Gastrocnemius medialis (tissue), 4 donors: ENCODE measurements around the gene AKAP3. TPM values are rescaled to one million over a fixed set of nuclear protein-coding genes. Genes with fewer than 3 reads are reported as not detected.

Experiments used
- ATAC-seq, 2 donors: fragments of 150-250 bp; one replicate each; pipeline ENCODE4 v1.9.1; 2016
- DNase-seq, 2 donors: peaks; one replicate each; pipeline ENCODE4 v3.0.0-alpha.2; 2019
- H3K27ac ChIP-seq, 4 donors: fragments of 200-600 bp; sonication (generic); 1 replicate in 1 of 4; 2 replicates in 3 of 4; pipeline ENCODE4 v1.5.1; 2016 to 2018; ENCODE audit warnings: mild to moderate bottlenecking in 2 of 4, moderate library complexity in 1 of 4
- H3K27me3 ChIP-seq, 3 donors: fragments of 200-600 bp; sonication (generic) in 2 of 3; 1 replicate in 1 of 3; 2 replicates in 2 of 3; pipeline versions ENCODE4 v1.5.1 to v1.6.0; 2016 to 2019; ENCODE audit warnings: mild to moderate bottlenecking in 1 of 3, moderate library complexity in 1 of 3
- H3K36me3 ChIP-seq, 2 donors: fragments of 200-600 bp; sonication (generic) in 1 of 2; one replicate each; pipeline ENCODE4 v1.5.1; 2017 to 2018
- H3K4me1 ChIP-seq, 2 donors: fragments of 200-600 bp; sonication (generic) in 1 of 2; one replicate each; pipeline ENCODE4 v1.5.1; 2016 to 2017; ENCODE audit warnings: mild to moderate bottlenecking in 2 of 2
- H3K4me3 ChIP-seq, 4 donors: fragments of 200-600 bp; sonication (generic) in 3 of 4; 1 replicate in 1 of 4; 2 replicates in 3 of 4; pipeline ENCODE4 v1.5.1; 2016 to 2019; ENCODE audit warnings: mild to moderate bottlenecking in 2 of 4
- H3K9me3 ChIP-seq, 3 donors: fragments of 200-600 bp; sonication (generic) in 2 of 3; 1 replicate in 1 of 3; 2 replicates in 2 of 3; pipeline ENCODE4 v1.5.1; 2016 to 2019
- POLR2A ChIP-seq, 2 donors: fragments of 450-650 bp; IDR thresholded peaks; one replicate each; pipeline ENCODE4 v1.6.1; 2017; ENCODE audit warnings: antibody characterized with exemption in 2 of 2, mild to moderate bottlenecking in 2 of 2, moderate library complexity in 2 of 2
- in situ Hi-C, 4 donors: fragments of 200-750 bp; cut with MboI; loops; one replicate each; pipeline versions ENCODE4 v1.15.0 to v1.8.0; 2017; ENCODE audit warnings: low sequenced_read_pairs in 4 of 4
- intact Hi-C: fragments of 100-400 bp; cut with DNase I; formaldehyde crosslinking; loops from one replicate; pipeline ENCODE4 v1.15.1; 2023; ENCODE audit warnings: low total_unique reads
- total RNA-seq, 4 donors: library from RNA; depleted of rRNA; stranded (reverse); fragments of >200 nt; gene quantifications; one replicate each; pipeline versions ENCODE4 v1.1.0 to v1.2.3, GENCODE V29; 2016
- TF ChIP-seq, protein P1 (sequence below), 5 experiments: fragments of 450-650 bp in 3 of 5; fragments of 200-600 bp in 2 of 5; sonication (generic) in 2 of 5; IDR thresholded peaks in 4 of 5; conservative IDR thresholded peaks in 1 of 5; 1 replicate in 4 of 5; 2 replicates in 1 of 5; pipeline ENCODE4 v1.5.1; 2016 to 2019; ENCODE audit warnings: antibody characterized with exemption in 5 of 5, mild to moderate bottlenecking in 3 of 5, moderate library complexity in 3 of 5

The AKAP3 gene
- total RNA-seq, 4 donors from 2014 or later = 0.27 to 1.7 (median 0.71) TPM

DNA sequence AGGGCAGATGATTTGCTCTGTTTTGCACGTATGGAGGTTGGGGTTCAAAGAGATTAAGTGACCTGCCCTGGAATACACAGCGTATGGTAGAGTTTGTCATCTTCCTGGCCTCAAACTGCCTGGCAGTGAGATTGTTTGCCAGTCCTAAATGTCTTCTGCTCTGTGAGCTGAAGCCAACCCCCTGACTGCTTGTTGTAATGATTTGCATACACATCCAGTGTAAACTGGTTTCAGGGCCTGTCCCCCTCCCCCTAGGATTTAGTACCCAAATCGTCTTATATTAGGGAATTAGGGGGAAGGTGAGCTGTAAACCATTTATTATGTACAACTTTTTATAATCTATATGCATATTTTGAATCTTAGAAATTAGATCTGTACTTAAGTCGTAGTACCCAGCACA lies 38.4 kb downstream of the AKAP3 start:
- peaks cover 0 to 51% of the 10 kb centered on the region in 2 donors for H3K36me3 ChIP-seq
- no peak for DNase-seq
- no peak overlapping the region for H3K27ac ChIP-seq
- H3K9me3 ChIP-seq = no peaks in the 10 kb centered on the region
- intact Hi-C loops = no loop called here
- no peaks in the 10 kb centered on the region for H3K27me3 ChIP-seq
- no peak for ATAC-seq
- in situ Hi-C loops = no loop called here
- no peak overlapping the region for H3K4me3 ChIP-seq
- H3K4me1 ChIP-seq = peaks cover 5 to 16% of the 10 kb centered on the region in 2 donors
- TF ChIP-seq POLR2A (IDR thresholded peaks at IDR 0.05) = no peak
- TF ChIP-seq, protein P1, sequence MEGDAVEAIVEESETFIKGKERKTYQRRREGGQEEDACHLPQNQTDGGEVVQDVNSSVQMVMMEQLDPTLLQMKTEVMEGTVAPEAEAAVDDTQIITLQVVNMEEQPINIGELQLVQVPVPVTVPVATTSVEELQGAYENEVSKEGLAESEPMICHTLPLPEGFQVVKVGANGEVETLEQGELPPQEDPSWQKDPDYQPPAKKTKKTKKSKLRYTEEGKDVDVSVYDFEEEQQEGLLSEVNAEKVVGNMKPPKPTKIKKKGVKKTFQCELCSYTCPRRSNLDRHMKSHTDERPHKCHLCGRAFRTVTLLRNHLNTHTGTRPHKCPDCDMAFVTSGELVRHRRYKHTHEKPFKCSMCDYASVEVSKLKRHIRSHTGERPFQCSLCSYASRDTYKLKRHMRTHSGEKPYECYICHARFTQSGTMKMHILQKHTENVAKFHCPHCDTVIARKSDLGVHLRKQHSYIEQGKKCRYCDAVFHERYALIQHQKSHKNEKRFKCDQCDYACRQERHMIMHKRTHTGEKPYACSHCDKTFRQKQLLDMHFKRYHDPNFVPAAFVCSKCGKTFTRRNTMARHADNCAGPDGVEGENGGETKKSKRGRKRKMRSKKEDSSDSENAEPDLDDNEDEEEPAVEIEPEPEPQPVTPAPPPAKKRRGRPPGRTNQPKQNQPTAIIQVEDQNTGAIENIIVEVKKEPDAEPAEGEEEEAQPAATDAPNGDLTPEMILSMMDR (IDR thresholded peaks at IDR 0.05 in 4 of 5, conservative IDR thresholded peaks at IDR 0.05 in 1 of 5) = no peak

DNA sequence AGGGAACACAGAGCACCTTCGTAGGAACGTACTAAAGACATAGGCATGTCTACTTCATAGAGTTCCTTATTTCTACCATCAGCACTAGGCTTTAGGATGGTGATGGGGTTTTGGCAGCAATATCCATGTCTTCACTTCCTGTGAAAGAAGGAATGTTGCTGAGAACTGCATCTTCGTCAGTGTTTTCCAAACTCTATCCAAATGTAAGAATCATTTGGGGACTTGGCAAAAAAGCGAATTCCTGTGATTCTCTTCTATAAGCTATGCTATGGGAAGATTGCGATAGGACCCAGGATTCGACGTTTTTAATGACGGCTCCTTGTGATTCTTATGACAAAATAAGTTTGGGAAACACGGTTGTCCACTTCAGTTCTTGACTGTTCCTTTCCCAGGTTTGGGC lies 39.8 kb downstream of the AKAP3 start:
- H3K9me3 ChIP-seq = no peaks in the 10 kb centered on the region
- H3K4me3 ChIP-seq = no peak overlapping the region
- H3K27me3 ChIP-seq = no peaks in the 10 kb centered on the region
- H3K4me1 ChIP-seq = peaks cover 8 to 19% of the 10 kb centered on the region in 2 donors
- intact Hi-C loops = no loop called here
- H3K36me3 ChIP-seq = peaks cover 0 to 37% of the 10 kb centered on the region in 2 donors
- no peak for TF ChIP-seq POLR2A (IDR thresholded peaks at IDR 0.05)
- TF ChIP-seq, protein P1 (IDR thresholded peaks at IDR 0.05 in 4 of 5, conservative IDR thresholded peaks at IDR 0.05 in 1 of 5) = no peak
- DNase-seq = no peak
- no peak for ATAC-seq
- H3K27ac ChIP-seq = no peak overlapping the region
- in situ Hi-C loops = no loop called here

DNA sequence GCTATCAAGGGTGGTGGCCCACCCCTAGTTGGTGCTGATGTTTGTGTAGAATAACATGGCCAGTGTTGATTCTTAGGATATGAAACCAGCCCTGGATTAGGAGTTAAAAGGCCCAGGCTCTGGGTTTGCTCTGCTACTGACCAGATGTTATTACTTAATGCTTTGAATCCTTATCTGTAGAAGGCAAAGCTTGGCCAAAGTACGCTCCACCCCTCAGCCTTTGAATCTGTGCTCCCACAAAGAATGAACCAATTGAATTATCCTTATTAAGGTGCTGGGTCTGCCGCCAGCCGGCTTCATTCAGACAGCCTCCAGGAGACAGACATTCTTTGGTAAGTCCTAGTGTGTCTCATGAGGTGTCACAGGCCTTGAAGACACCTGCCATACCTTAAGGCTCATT lies 41.8 kb downstream of the AKAP3 start:
- Histone ChIP-seq H3K4me3 (no peak overlapping the region), H3K27me3 (no peaks in the 10 kb centered on the region), H3K36me3 (peaks cover 0 to 18% of the 10 kb centered on the region in 2 donors), H3K27ac (no peak overlapping the region), H3K4me1 (peaks cover 8 to 19% of the 10 kb centered on the region in 2 donors), H3K9me3 (no peaks in the 10 kb centered on the region)
- ATAC-seq (no peak), DNase-seq (no peak)
- TF ChIP-seq, protein P1 (IDR thresholded peaks at IDR 0.05 in 4 of 5, conservative IDR thresholded peaks at IDR 0.05 in 1 of 5) = no peak
- TF ChIP-seq POLR2A (IDR thresholded peaks at IDR 0.05) = no peak
- intact Hi-C loops (no loop called here), in situ Hi-C loops (no loop called here)

DNA sequence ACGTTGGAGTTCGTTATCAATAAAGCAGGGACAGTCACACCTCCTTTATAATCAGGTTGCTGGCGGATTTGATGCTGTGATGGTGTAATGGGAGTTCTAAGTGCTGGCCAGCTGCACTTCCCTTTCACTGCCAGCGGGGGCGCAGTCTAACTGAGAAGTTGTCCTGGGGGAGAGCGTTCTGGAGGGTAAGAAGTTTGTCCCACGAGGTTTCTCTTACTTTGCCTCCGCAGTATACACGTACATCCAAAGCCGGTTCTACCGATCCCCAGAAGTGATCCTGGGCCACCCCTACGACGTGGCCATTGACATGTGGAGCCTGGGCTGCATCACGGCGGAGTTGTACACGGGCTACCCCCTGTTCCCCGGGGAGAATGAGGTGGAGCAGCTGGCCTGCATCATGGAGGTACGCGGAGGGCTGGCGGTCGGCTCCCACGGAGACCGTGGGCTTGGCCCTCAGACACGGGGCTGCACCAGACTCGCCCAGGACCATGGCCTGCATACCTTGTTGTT lies 44.1 kb downstream of the AKAP3 start:
- DNase-seq (peak; percentile 72 to 75), ATAC-seq (peak; percentile 99 to 100)
- Histone ChIP-seq H3K4me3 (peak overlapping the region; percentile 85 to 94 (median 89)), H3K36me3 (no peaks in the 10 kb centered on the region), H3K9me3 (no peaks in the 10 kb centered on the region), H3K27ac (peak overlapping the region; percentile 73 to 87 (median 82)), H3K27me3 (no peaks in the 10 kb centered on the region), H3K4me1 (peaks cover 8 to 19% of the 10 kb centered on the region in 2 donors)
- in situ Hi-C loops (no loop called here), intact Hi-C loops (loop anchor here (1.0 to 5.0 kb wide), 4 partner anchors 44 to 283 kb away; partner anchors contain the start of genes AKAP3, NDUFA9, RAD51AP1 and TIGAR)
- TF ChIP-seq POLR2A (IDR thresholded peaks at IDR 0.05) = no peak
- TF ChIP-seq, protein P1 (IDR thresholded peaks at IDR 0.05 in 4 of 5, conservative IDR thresholded peaks at IDR 0.05 in 1 of 5) = peak; percentile 75 to 95 (median 91)
